Vagina (tissue), 2 donors: Measurements from ENCODE around the gene GRHL3.

Source experiments
- CTCF ChIP-seq, 3 experiments: fragments of 450-650 bp in 2 of 3; fragments of 200-600 bp in 1 of 3; sonication (generic) in 1 of 3; IDR thresholded peaks; one replicate each; pipeline ENCODE4 v1.5.1; 2017 to 2019; ENCODE audit warnings: antibody characterized with exemption in 3 of 3, mild to moderate bottlenecking in 2 of 3, moderate library complexity in 2 of 3
- POLR2AphosphoS5 ChIP-seq, 2 donors: sonication (generic); formaldehyde crosslinking; IDR thresholded peaks; one replicate each; pipeline ENCODE4 v1.9.0; 2017; ENCODE audit warnings: antibody characterized with exemption in 2 of 2, mild to moderate bottlenecking in 2 of 2, low read depth in 1 of 2; ENCODE audit not compliant: insufficient read depth in 1 of 2

- TF ChIP-seq POLR2AphosphoS5 (IDR thresholded peaks at IDR 0.05; ENCODE audit: insufficient read depth in 1 of 2, low read depth in 1 of 2) (peak in 1 of 2 donors; percentile 59), CTCF (IDR thresholded peaks at IDR 0.05) (no peak)
These were observed 2.7 kb downstream of the GRHL3 start for GRCh38 chr1:24321697-24322469.
